DND-41 (cell line): Measurements from ENCODE around the gene DDX56.
A peak's percentile ranks its signal among the peaks of the same experiment; 100 is the strongest.

Source experiments
- EZH2 ChIP-seq: IDR thresholded peaks from 3 replicates; pipeline ENCODE4 v1.6.1; 2012; ENCODE audit warnings: borderline replicate concordance, low read depth, mild to moderate bottlenecking, moderate library complexity, low read length, inconsistent platforms; ENCODE audit not compliant: severe bottlenecking
- TF ChIP-seq, protein P1 (sequence below): IDR thresholded peaks from 2 replicates; pipeline ENCODE4 v1.5.1; 2012; ENCODE audit warnings: borderline replicate concordance, low read length, moderate library complexity, mild to moderate bottlenecking; ENCODE audit not compliant: poor library complexity, severe bottlenecking; ENCODE audit errors: extremely low read depth

DNA sequence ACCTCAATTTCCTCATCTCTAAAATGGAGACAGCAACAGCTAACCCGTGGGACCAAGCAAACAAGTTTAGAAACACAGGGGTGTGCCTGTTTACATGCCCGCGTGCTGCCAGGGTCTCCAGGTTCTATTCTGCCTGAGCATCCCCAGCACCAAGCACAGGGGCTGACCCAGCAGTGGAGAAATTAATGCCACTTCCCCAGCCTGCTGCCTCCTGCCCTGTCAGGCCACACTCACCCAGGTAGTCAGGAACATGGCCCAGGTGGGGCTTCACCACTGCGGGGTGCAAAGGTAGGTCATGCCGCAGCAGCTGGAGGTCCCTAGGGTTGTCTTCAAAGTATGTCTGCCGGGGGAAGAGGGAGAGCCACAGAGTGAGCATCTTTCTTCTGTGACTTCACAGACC lies 5.8 kb downstream of the DDX56 start:
- TF ChIP-seq, protein P1, sequence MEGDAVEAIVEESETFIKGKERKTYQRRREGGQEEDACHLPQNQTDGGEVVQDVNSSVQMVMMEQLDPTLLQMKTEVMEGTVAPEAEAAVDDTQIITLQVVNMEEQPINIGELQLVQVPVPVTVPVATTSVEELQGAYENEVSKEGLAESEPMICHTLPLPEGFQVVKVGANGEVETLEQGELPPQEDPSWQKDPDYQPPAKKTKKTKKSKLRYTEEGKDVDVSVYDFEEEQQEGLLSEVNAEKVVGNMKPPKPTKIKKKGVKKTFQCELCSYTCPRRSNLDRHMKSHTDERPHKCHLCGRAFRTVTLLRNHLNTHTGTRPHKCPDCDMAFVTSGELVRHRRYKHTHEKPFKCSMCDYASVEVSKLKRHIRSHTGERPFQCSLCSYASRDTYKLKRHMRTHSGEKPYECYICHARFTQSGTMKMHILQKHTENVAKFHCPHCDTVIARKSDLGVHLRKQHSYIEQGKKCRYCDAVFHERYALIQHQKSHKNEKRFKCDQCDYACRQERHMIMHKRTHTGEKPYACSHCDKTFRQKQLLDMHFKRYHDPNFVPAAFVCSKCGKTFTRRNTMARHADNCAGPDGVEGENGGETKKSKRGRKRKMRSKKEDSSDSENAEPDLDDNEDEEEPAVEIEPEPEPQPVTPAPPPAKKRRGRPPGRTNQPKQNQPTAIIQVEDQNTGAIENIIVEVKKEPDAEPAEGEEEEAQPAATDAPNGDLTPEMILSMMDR: peak; percentile 2
- no peak for TF ChIP-seq EZH2
